HepG2 (cell line): ENCODE measurements around the gene XRCC2. TPM values are rescaled to one million over a fixed set of nuclear protein-coding genes. Genes with fewer than 3 reads are reported as not detected.
A peak's percentile ranks its signal among the peaks of the same experiment; 100 is the strongest.

Experiments used
- MBNL3 ChIP-seq: fragments of 250-450 bp; sonication (Bioruptor Pico); conservative IDR thresholded peaks from 2 replicates; pipeline ENCODE4 v1.8.0; 2022; ENCODE audit warnings: mild to moderate bottlenecking, inconsistent platforms
- PAX8 ChIP-seq: sonication (generic); formaldehyde crosslinking; IDR thresholded peaks from 2 replicates; pipeline ENCODE4 v1.8.0; 2022; ENCODE audit warnings: mild to moderate bottlenecking, missing genetic modification reagents, borderline replicate concordance
- RBM22 ChIP-seq: fragments of 200-400 bp; formaldehyde crosslinking; optimal IDR thresholded peaks from 2 replicates; pipeline ENCODE3; 2017; ENCODE audit warnings: mild to moderate bottlenecking, low read length, moderate library complexity
- SCMH1 ChIP-seq: sonication (generic); formaldehyde crosslinking; IDR thresholded peaks from 2 replicates; pipeline ENCODE4 v1.9.0; 2021; ENCODE audit warnings: missing genetic modification reagents, mild to moderate bottlenecking, borderline replicate concordance
- SOX5 ChIP-seq: IDR thresholded peaks from 2 replicates; pipeline ENCODE4 v1.6.1; 2016; ENCODE audit warnings: borderline replicate concordance
- SRSF9 ChIP-seq: fragments of 200-400 bp; formaldehyde crosslinking; IDR thresholded peaks from 2 replicates; pipeline ENCODE4 v1.6.1; 2018; ENCODE audit warnings: borderline replicate concordance, mild to moderate bottlenecking, low read depth, low read length; ENCODE audit not compliant: insufficient read depth, poor library complexity, severe bottlenecking
- TBX3 ChIP-seq: fragments of 450-650 bp; IDR thresholded peaks from 2 replicates; pipeline ENCODE4 v1.6.1; 2017; ENCODE audit warnings: antibody characterized with exemption, mild to moderate bottlenecking, inconsistent platforms, borderline replicate concordance
- ZNF567 ChIP-seq: sonication (generic); formaldehyde crosslinking; IDR thresholded peaks from 2 replicates; pipeline ENCODE4 v1.8.1; 2023; ENCODE audit warnings: mild to moderate bottlenecking, missing genetic modification reagents, borderline replicate concordance
- ZNF678 ChIP-seq: sonication (generic); formaldehyde crosslinking; IDR thresholded peaks from 2 replicates; pipeline ENCODE4 v1.4.0; 2020; ENCODE audit warnings: mild to moderate bottlenecking, missing genetic modification reagents
- polyA plus RNA-seq, 8 experiments: library from polyadenylated mRNA; depleted of rRNA in 3 of 8; stranded (reverse) in 7 of 8; unstranded in 1 of 8; fragments of >200 nt; fragmentation: Illumina TruSeq in 4 of 8; extraction: Trizol in 4 of 8; gene quantifications; 2 replicates each; pipeline versions ENCODE4 v1.2.1 to v1.2.3, GENCODE V29; 2011 to 2016; ENCODE audit warnings: low read depth in 4 of 8, missing spikeins in 1 of 8, mixed read lengths in 1 of 8; ENCODE audit not compliant: insufficient read depth in 1 of 8
- total RNA-seq, 5 experiments: library from RNA; depleted of rRNA; stranded (reverse); fragments of >200 nt; fragmentation: Illumina TruSeq; extraction: Trizol; gene quantifications; 2 replicates each; pipeline ENCODE4 v1.2.3, GENCODE V29; 2016; ENCODE audit warnings: low read depth in 1 of 5
- TF ChIP-seq, protein P1 (sequence below): sonication (generic); formaldehyde crosslinking; IDR thresholded peaks from 2 replicates; pipeline ENCODE4 v1.5.0; 2020; ENCODE audit warnings: missing genetic modification reagents
- TF ChIP-seq, protein P2 (sequence below): sonication (generic); formaldehyde crosslinking; IDR thresholded peaks from 2 replicates; pipeline ENCODE4 v1.5.0; 2020; ENCODE audit warnings: missing genetic modification reagents
- TF ChIP-seq, protein P3 (sequence below): IDR thresholded peaks from 2 replicates; pipeline ENCODE4 v1.6.1; 2016; ENCODE audit warnings: low read depth, borderline replicate concordance
- TF ChIP-seq, protein P4 (sequence below): sonication (generic); formaldehyde crosslinking; IDR thresholded peaks from 2 replicates; pipeline ENCODE4 v1.4.0; 2020; ENCODE audit warnings: mild to moderate bottlenecking, missing genetic modification reagents
- TF ChIP-seq, protein P5 (sequence below): sonication (generic); formaldehyde crosslinking; IDR thresholded peaks from 2 replicates; pipeline ENCODE4 v1.4.0; 2020; ENCODE audit warnings: missing genetic modification reagents, borderline replicate concordance
- TF ChIP-seq, protein P6 (sequence below): sonication (generic); formaldehyde crosslinking; IDR thresholded peaks from 2 replicates; pipeline ENCODE4 v1.4.0; 2020; ENCODE audit warnings: missing genetic modification reagents
- TF ChIP-seq, protein P7 (sequence below): sonication (generic); formaldehyde crosslinking; IDR thresholded peaks from 2 replicates; pipeline ENCODE4 v1.5.0; 2020; ENCODE audit warnings: missing genetic modification reagents, mild to moderate bottlenecking, borderline replicate concordance
- TF ChIP-seq, protein P8 (sequence below): sonication (generic); formaldehyde crosslinking; IDR thresholded peaks from 2 replicates; pipeline ENCODE4 v1.4.0; 2020; ENCODE audit warnings: missing genetic modification reagents

Gene XRCC2
- total and polyA plus RNA-seq, 2 of the 13 experiments (the other 11 are each of a cell fraction or from before 2014, with no cell fraction given), result 3.8 to 14.5 TPM

DNA sequence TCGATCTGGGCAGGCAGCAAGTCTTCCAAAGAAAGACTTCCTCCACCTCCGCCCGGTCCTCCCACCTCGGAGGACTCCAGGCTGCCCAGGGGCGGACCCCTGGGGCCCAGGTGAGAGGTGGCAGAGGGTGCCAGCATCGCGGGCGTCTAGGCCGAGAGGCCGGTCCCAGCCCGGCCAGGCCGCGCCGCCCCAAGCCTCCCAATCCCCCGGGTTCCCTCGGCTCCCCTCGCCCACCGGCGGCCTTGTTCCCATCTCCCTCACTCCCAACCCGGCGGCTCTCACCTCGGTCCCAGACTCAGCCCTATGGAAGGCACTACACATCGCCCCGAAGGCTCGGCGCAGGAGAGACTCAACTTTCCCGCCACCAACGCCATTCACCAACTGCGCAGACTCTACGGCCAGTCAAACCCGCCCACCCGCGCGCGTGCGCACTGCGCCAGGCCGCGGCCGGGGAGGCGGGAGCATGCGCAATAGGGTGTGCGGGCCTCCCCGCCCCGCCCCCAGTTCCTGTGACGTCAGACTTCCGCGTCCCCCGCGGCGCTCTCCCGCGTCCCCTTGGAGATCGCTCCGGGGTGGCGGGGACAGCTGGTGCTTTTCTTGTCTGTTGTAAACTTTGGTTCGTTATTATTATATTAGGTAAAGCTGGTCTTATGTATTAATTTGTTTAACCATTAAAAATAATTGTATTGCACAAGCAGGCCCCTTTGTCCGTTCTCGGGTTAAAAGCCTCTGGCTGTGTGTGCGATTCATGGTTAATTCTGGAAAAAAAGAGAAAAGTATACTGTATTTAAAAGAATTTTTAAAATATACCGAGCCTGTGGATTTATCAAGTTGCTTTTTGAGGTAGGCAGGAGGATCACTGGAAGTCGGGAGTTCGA is at the start of gene XRCC2 (continued):
- TF ChIP-seq, protein P1, sequence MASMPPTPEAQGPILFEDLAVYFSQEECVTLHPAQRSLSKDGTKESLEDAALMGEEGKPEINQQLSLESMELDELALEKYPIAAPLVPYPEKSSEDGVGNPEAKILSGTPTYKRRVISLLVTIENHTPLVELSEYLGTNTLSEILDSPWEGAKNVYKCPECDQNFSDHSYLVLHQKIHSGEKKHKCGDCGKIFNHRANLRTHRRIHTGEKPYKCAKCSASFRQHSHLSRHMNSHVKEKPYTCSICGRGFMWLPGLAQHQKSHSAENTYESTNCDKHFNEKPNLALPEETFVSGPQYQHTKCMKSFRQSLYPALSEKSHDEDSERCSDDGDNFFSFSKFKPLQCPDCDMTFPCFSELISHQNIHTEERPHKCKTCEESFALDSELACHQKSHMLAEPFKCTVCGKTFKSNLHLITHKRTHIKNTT (CRISPR knock-in tag), result no peak
- TF ChIP-seq, protein P2, sequence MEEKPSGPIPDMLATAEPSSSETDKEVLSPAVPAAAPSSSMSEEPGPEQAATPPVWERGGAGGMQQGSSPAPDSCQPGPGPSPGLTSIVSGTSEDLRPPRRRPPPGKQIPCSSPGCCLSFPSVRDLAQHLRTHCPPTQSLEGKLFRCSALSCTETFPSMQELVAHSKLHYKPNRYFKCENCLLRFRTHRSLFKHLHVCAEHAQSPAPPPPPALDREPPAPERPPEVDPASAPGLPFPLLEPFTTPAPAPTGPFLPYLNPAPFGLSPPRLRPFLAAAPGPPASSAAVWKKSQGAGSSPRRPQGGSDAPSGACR (CRISPR knock-in tag), result no peak
- TF ChIP-seq RBM22 (no peak), MBNL3 (CRISPR knock-in tag) (no peak), ZNF567 (CRISPR knock-in tag) (0 out of 2 replicates have a peak, but pooled peaks have one; percentile 58), PAX8 (0 out of 2 replicates have a peak, but pooled peaks have one; percentile 58), ZNF678 (0 out of 2 replicates have a peak, but pooled peaks have one; percentile 78), SCMH1 (no peak), SRSF9 (no peak), TBX3 (no peak), SOX5 (CRISPR knock-in tag) (no peak; the same call in 1 of the 2 replicates)
- TF ChIP-seq, protein P3, sequence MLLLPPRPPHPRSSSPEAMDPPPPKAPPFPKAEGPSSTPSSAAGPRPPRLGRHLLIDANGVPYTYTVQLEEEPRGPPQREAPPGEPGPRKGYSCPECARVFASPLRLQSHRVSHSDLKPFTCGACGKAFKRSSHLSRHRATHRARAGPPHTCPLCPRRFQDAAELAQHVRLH, result no peak
- TF ChIP-seq, protein P4, sequence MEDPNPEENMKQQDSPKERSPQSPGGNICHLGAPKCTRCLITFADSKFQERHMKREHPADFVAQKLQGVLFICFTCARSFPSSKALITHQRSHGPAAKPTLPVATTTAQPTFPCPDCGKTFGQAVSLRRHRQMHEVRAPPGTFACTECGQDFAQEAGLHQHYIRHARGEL (CRISPR knock-in tag), result peak; percentile 84
- TF ChIP-seq, protein P5, sequence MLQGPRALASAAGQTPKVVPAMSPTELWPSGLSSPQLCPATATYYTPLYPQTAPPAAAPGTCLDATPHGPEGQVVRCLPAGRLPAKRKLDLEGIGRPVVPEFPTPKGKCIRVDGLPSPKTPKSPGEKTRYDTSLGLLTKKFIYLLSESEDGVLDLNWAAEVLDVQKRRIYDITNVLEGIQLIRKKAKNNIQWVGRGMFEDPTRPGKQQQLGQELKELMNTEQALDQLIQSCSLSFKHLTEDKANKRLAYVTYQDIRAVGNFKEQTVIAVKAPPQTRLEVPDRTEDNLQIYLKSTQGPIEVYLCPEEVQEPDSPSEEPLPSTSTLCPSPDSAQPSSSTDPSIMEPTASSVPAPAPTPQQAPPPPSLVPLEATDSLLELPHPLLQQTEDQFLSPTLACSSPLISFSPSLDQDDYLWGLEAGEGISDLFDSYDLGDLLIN (CRISPR knock-in tag), result peak; percentile 61; the same call in 1 of the 2 replicates
- TF ChIP-seq, protein P6, sequence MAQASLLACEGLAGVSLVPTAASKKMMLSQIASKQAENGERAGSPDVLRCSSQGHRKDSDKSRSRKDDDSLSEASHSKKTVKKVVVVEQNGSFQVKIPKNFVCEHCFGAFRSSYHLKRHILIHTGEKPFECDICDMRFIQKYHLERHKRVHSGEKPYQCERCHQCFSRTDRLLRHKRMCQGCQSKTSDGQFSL (CRISPR knock-in tag), result no peak; the same call in 1 of the 2 replicates
- TF ChIP-seq, protein P7, sequence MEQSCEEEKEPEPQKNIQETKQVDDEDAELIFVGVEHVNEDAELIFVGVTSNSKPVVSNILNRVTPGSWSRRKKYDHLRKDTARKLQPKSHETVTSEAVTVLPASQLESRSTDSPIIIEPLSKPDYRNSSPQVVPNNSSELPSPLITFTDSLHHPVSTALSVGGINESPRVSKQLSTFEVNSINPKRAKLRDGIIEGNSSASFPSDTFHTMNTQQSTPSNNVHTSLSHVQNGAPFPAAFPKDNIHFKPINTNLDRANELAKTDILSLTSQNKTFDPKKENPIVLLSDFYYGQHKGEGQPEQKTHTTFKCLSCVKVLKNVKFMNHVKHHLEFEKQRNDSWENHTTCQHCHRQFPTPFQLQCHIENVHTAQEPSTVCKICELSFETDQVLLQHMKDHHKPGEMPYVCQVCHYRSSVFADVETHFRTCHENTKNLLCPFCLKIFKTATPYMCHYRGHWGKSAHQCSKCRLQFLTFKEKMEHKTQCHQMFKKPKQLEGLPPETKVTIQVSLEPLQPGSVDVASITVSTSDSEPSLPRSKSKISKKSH (CRISPR knock-in tag), result no peak
- TF ChIP-seq, protein P8, sequence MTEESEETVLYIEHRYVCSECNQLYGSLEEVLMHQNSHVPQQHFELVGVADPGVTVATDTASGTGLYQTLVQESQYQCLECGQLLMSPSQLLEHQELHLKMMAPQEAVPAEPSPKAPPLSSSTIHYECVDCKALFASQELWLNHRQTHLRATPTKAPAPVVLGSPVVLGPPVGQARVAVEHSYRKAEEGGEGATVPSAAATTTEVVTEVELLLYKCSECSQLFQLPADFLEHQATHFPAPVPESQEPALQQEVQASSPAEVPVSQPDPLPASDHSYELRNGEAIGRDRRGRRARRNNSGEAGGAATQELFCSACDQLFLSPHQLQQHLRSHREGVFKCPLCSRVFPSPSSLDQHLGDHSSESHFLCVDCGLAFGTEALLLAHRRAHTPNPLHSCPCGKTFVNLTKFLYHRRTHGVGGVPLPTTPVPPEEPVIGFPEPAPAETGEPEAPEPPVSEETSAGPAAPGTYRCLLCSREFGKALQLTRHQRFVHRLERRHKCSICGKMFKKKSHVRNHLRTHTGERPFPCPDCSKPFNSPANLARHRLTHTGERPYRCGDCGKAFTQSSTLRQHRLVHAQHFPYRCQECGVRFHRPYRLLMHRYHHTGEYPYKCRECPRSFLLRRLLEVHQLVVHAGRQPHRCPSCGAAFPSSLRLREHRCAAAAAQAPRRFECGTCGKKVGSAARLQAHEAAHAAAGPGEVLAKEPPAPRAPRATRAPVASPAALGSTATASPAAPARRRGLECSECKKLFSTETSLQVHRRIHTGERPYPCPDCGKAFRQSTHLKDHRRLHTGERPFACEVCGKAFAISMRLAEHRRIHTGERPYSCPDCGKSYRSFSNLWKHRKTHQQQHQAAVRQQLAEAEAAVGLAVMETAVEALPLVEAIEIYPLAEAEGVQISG (CRISPR knock-in tag), result peak; percentile 73
